ENCODE data around the gene CCDC27. TPM values are rescaled to one million over a fixed set of nuclear protein-coding genes. Genes with fewer than 3 reads are reported as not detected.

The CCDC27 gene
- total and polyA plus RNA-seq, 2 of the 8 experiments (the other 6 are each of a cell fraction or from before 2014, with no cell fraction given): 0.15 TPM; not detected in 1

- TF ChIP-seq JUND (IDR thresholded peaks at IDR 0.05; ENCODE audit: low read length): no peak
Observed at GRCh38 chr1:3711780-3712451, 40.3 kb upstream of the CCDC27 start (continued).

Measured in H1 (cell line).